B cell (primary cell): ENCODE results near the gene CACNA1G. TPM values are rescaled to one million over a fixed set of nuclear protein-coding genes. Genes with fewer than 3 reads are reported as not detected.

Experiments used
- ATAC-seq: fragments of 200-7000 bp; cut with Tn5 transposase; one replicate; pipeline ENCODE4 v1.10.0; 2021; ENCODE audit warnings: low read depth, mild to moderate bottlenecking, moderate number of reproducible peaks, moderate library complexity
- CTCF ChIA-PET: fragments of 350-600 bp; sonication (Branson Sonifier 250); formaldehyde crosslinking; loops from one replicate; lab custom pipeline; 2021; ENCODE audit warnings: antibody characterized with exemption, inconsistent platforms; lab: Charles Lee
- POLR2A ChIA-PET: fragments of 350-600 bp; sonication (Branson Sonifier 250); formaldehyde crosslinking; loops from one replicate; lab custom pipeline; 2021; ENCODE audit warnings: antibody characterized with exemption; lab: Charles Lee
- DNase-seq: peaks from one replicate; pipeline ENCODE4 v3.0.0; 2013
- H2AFZ ChIP-seq: 2 replicates; pipeline ENCODE4 v1.6.1; 2012; ENCODE audit warnings: mild to moderate bottlenecking, low read depth, low read length; ENCODE audit not compliant: insufficient read depth, poor library complexity, severe bottlenecking
- H3K27ac ChIP-seq, 2 donors: 1 replicate in 1 of 2; 2 replicates in 1 of 2; pipeline ENCODE4 v1.5.1; 2012 to 2013; ENCODE audit warnings: low read length in 2 of 2, mild to moderate bottlenecking in 2 of 2, moderate library complexity in 1 of 2
- H3K27me3 ChIP-seq, 4 experiments: fragments of 200-600 bp in 1 of 4; sonication (generic) in 1 of 4; replicated peaks in 1 of 4; 1 replicate in 2 of 4; 2 replicates in 2 of 4; pipeline versions ENCODE4 v1.6.1 to v1.7.0; 2013 to 2016; ENCODE audit warnings: low read length in 3 of 4, mild to moderate bottlenecking in 2 of 4, mixed read lengths in 1 of 4, moderate library complexity in 1 of 4; ENCODE audit not compliant: insufficient read depth in 4 of 4, control insufficient read depth in 3 of 4; ENCODE audit errors: control extremely low read depth in 1 of 4
- H3K36me3 ChIP-seq, 2 experiments: replicated peaks in 1 of 2; 1 replicate in 1 of 2; 2 replicates in 1 of 2; pipeline versions ENCODE4 v1.6.1 to v1.7.1; 2013; ENCODE audit warnings: low read length in 1 of 2; ENCODE audit not compliant: insufficient read depth in 2 of 2, control insufficient read depth in 1 of 2; ENCODE audit errors: control extremely low read depth in 1 of 2, extremely low read depth in 1 of 2
- H3K4me1 ChIP-seq, 2 donors: fragments of 200-600 bp in 1 of 2; sonication (generic) in 1 of 2; 1 replicate in 1 of 2; 2 replicates in 1 of 2; pipeline versions ENCODE4 v1.5.1 to v1.6.1; 2013 to 2017; ENCODE audit warnings: low read length in 2 of 2; ENCODE audit not compliant: control insufficient read depth in 2 of 2, insufficient read depth in 2 of 2
- H3K4me2 ChIP-seq: replicated peaks from 2 replicates; pipeline ENCODE3; 2012; ENCODE audit warnings: mild to moderate bottlenecking, low read depth, low read length; ENCODE audit not compliant: poor library complexity, severe bottlenecking
- H3K4me3 ChIP-seq, 5 experiments: fragments of 200-600 bp in 1 of 5; sonication (generic) in 1 of 5; 1 replicate in 3 of 5; 2 replicates in 2 of 5; pipeline versions ENCODE4 v1.5.1 to v1.7.0; 2011 to 2016; ENCODE audit warnings: low read length in 4 of 5, mild to moderate bottlenecking in 4 of 5, low read depth in 2 of 5, control low read depth in 1 of 5, moderate library complexity in 1 of 5; ENCODE audit not compliant: insufficient read depth in 1 of 5; ENCODE audit errors: control extremely low read depth in 1 of 5, extremely low read depth in 1 of 5
- H3K79me2 ChIP-seq: fragments of 200-600 bp; sonication (generic); one replicate; pipeline ENCODE4 v1.6.0; 2016; ENCODE audit warnings: low read length; ENCODE audit not compliant: control insufficient read depth, insufficient read depth
- H3K9ac ChIP-seq: fragments of 200-600 bp; sonication (generic); 2 replicates; pipeline ENCODE4 v1.6.1; 2017; ENCODE audit warnings: mild to moderate bottlenecking, low read length, moderate library complexity
- H3K9me3 ChIP-seq, 3 donors: one replicate each; pipeline versions ENCODE4 v1.6.1 to v1.7.1; 2013; ENCODE audit warnings: low read length in 2 of 3; ENCODE audit not compliant: control insufficient read depth in 2 of 3, insufficient read depth in 1 of 3; ENCODE audit errors: control extremely low read depth in 1 of 3
- H4K20me1 ChIP-seq: 2 replicates; pipeline ENCODE4 v1.6.0; 2012; ENCODE audit warnings: mild to moderate bottlenecking, low read length; ENCODE audit not compliant: insufficient read depth, control insufficient read depth, poor library complexity, severe bottlenecking
- H3K27ac Mint-ChIP-seq: one replicate; pipeline ENCODE4 v1.8.0; 2021; ENCODE audit warnings: mixed read lengths
- H3K27me3 Mint-ChIP-seq: one replicate; pipeline ENCODE4 v1.8.0; 2021; ENCODE audit warnings: mixed read lengths
- H3K4me1 Mint-ChIP-seq: one replicate; pipeline ENCODE4 v1.8.0; 2021; ENCODE audit warnings: mixed read lengths
- H3K4me3 Mint-ChIP-seq: one replicate; pipeline ENCODE4 v1.8.0; 2021; ENCODE audit warnings: mixed read lengths
- H3K9me3 Mint-ChIP-seq: one replicate; pipeline ENCODE4 v1.8.0; 2022; ENCODE audit warnings: mixed read lengths; ENCODE audit not compliant: insufficient read depth
- CTCF ChIP-seq: fragments of 200-600 bp; IDR thresholded peaks from one replicate; pipeline ENCODE4 v1.8.0; 2022; ENCODE audit warnings: antibody characterized with exemption, mild to moderate bottlenecking
- EZH2 ChIP-seq: IDR thresholded peaks from 2 replicates; pipeline ENCODE4 v1.6.1; 2012; ENCODE audit warnings: borderline replicate concordance, low read depth, mild to moderate bottlenecking, moderate library complexity, low read length; ENCODE audit not compliant: insufficient read depth, poor library complexity, severe bottlenecking
- WGBS: methylation state at CpG from one replicate; pipeline ENCODE4 v1.1.5; 2013; ENCODE audit warnings: missing lambda C conversion rate; ENCODE audit not compliant: insufficient coverage; 5-methylcytosine and 5-hydroxymethylcytosine counted together
- intact Hi-C: fragments of 100-400 bp; cut with micrococcal nuclease; formaldehyde crosslinking; loops from one replicate; pipeline ENCODE4 v1.10.0; 2022
- polyA plus RNA-seq: library from polyadenylated mRNA; depleted of rRNA; stranded (reverse); fragments of >200 nt; gene quantifications from 2 replicates; pipeline ENCODE4 v1.2.3, GENCODE V29; 2012
- total RNA-seq, 2 donors: library from RNA; stranded (reverse); fragments of 120-200 nt in 1 of 2; gene quantifications; 1 replicate in 1 of 2; 2 replicates in 1 of 2; pipeline versions ENCODE4 v1.2.3 to v1.2.4, GENCODE V29; 2013 to 2022

Gene CACNA1G
- total and polyA plus RNA-seq, 2 donors (not counting 1 experiment from before 2014, with no cell fraction given) = 0.12 TPM; not detected in 1

DNA sequence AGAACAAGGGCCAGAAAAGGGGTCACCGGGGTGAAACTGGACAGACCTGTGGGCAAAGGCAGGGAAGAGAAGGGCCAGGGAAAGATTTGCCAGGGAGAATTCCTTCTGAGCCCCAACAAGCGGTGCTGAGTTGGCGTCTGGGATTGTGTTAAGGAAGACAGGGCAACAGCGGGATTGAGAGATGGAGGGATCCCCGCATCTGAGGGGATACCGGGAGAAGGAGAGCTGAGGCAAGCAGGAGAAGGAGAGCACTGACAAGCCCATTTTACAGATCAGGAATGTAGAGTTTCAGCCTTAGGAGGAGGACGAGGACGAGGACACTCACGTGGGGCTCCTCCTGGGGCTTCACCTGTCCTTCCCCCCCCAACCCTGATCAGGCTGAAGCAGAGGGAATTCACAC, 73.2 kb downstream of the CACNA1G start:
- Mint-ChIP-seq H3K4me1 (peaks cover 7% of the 10 kb centered on the region), H3K27me3 (peaks cover 66% of the 10 kb centered on the region), H3K27ac (no peak overlapping the region), H3K9me3 (no peaks in the 10 kb centered on the region), H3K4me3 (no peak overlapping the region)
- Histone ChIP-seq H3K79me2 (no peaks in the 10 kb centered on the region), H3K4me1 (peaks cover 6 to 10% of the 10 kb centered on the region in 2 donors), H3K4me2 (no peak overlapping the region), H3K36me3 (no peaks in the 10 kb centered on the region), H3K27me3 (peaks cover 0 to 63% (median 9%) of the 10 kb centered on the region in 4 experiments), H3K27ac (no peak overlapping the region), H3K4me3 (no peak overlapping the region), H3K9me3 (no peaks in the 10 kb centered on the region), H4K20me1 (no peaks in the 10 kb centered on the region), H2AFZ (no peak overlapping the region), H3K9ac (no peak overlapping the region)
- POLR2A ChIA-PET = no interaction called here
- intact Hi-C loops = no loop called here
- CTCF ChIA-PET = no interaction called here
- 90% methylated on average over 9 of the region's 9 CpGs for WGBS
- DNase-seq (no peak), ATAC-seq (no peak)
- TF ChIP-seq EZH2 = no peak
- no peak for TF ChIP-seq CTCF

DNA sequence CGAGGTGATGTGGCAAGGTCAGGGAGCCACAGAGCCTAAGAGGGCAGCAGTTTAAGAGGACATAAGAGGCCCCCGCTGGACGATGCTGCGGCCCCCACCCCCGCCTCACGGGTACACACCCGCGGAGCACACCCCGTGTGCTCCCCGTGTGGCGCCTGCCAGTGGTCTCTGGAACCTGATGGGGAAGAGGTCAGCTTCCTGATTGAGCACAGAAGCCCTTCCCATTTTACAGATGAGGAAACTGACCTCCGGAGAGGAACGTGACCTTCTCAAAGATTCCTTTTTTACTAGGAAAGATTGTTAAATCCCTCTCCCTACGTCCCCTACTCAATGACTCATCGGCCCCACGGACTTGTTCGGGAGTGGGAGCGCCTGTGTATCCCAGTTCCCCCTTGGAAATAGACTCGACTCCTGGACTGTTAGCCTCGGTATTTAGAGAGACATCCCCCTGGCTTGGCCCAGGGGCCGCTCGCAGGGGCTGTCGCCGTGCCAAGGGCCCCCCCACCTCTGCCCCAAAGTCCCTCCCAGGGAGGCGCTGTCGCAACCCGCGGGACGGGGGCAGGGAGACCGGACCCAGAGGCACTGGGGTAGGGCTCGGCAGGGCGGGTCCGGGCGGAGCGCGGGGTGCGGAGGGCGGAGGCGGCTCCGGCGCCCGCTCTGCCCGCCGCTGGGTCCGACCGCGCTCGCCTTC, 73.9 kb downstream of the CACNA1G start, which contains the start of gene ABCC3:
TSS of gene ABCC3 (plus strand) at position 658 of the 691 bp plus-strand sequence. CDS start 56 bp downstream, outside the sequence.
- H3K36me3 ChIP-seq = no peaks in the 10 kb centered on the region
- H3K79me2 ChIP-seq = no peaks in the 10 kb centered on the region
- DNase-seq = no peak
- no peaks in the 10 kb centered on the region for H3K9me3 ChIP-seq
- peak within 1 kb of the TSS; percentile 55 for H3K4me2 ChIP-seq
- H3K4me3 ChIP-seq = no peak within 1 kb of the TSS
- Mint-ChIP-seq H3K4me3 (no peak within 1 kb of the TSS), H3K27me3 (peaks cover 64% of the 10 kb centered on the region), H3K9me3 (no peaks in the 10 kb centered on the region), H3K4me1 (peaks cover 7% of the 10 kb centered on the region), H3K27ac (no peak within 1 kb of the TSS)
- H3K4me1 ChIP-seq = peaks cover 6 to 10% of the 10 kb centered on the region in 2 donors
- ChIA-PET POLR2A (no interaction called here), CTCF (no interaction called here)
- no peak within 1 kb of the TSS for H3K9ac ChIP-seq
- no peaks in the 10 kb centered on the region for H4K20me1 ChIP-seq
- WGBS = 12% methylated on average over 48 of the region's 48 CpGs
- ATAC-seq = no peak
- intact Hi-C loops = no loop called here
- H2AFZ ChIP-seq = peak within 1 kb of the TSS; percentile 16
- TF ChIP-seq CTCF (no peak), EZH2 (no peak)
- H3K27me3 ChIP-seq = peaks cover 0 to 66% (median 9%) of the 10 kb centered on the region in 4 experiments
- H3K27ac ChIP-seq = no peak within 1 kb of the TSS
